ENCODE measurements around the gene DDN.

The DDN gene

GRCh38 chr12:48980953-48981756, 18.0 kb downstream of the DDN start:
- peak; percentile 50 for DNase-seq

DNA sequence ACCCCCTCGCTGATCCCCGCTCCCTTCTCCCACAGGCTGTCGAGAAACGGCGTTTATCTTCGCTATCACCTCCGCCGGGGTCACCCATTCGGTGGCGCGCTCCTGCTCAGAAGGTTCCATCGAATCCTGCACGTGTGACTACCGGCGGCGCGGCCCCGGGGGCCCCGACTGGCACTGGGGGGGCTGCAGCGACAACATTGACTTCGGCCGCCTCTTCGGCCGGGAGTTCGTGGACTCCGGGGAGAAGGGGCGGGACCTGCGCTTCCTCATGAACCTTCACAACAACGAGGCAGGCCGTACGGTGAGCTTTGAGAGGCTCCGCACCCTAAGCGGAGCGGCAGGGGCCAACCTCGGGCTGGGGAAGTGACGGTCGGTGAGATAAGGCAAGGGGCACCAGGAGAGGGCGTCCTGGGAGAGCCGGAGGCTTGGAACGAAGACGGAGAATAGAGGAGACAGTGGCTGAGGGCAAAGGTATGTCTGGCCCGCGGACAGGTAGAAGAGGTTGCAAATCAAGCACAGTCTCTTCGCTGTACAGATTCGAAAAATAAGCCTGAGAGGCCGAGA, 18.7 kb downstream of the DDN start:
- DNase-seq: no peak

GRCh38 chr12:48979602-48980388, 19.4 kb downstream of the DDN start:
- peak; percentile 45 for DNase-seq

GRCh38 chr12:48978741-48979601, 20.2 kb downstream of the DDN start:
- DNase-seq: no peak

DNA sequence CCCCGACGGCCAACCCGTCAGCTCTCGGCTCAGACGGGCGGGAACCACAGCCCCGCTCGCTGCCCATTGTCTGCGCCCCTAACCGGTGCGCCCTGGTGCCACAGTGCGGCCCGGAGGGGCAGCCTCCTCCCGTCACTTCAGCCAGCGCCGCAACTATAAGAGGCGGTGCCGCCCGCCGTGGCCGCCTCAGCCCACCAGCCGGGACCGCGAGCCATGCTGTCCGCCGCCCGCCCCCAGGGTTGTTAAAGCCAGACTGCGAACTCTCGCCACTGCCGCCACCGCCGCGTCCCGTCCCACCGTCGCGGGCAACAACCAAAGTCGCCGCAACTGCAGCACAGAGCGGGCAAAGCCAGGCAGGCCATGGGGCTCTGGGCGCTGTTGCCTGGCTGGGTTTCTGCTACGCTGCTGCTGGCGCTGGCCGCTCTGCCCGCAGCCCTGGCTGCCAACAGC, 20.9 kb downstream of the DDN start, which contains the start of gene WNT1:
TSS of gene WNT1 (plus strand) at position 32 of the 450 bp plus-strand sequence. CDS start at position 361, 329 bp downstream.
- DNase-seq: no peak

- DNase-seq: peak; percentile 65
Observed at GRCh38 chr12:48977290-48978281, 21.6 kb downstream of the DDN start.

GRCh38 chr12:48973941-48974673, 25.1 kb downstream of the DDN start:
- DNase-seq: no peak

DNA sequence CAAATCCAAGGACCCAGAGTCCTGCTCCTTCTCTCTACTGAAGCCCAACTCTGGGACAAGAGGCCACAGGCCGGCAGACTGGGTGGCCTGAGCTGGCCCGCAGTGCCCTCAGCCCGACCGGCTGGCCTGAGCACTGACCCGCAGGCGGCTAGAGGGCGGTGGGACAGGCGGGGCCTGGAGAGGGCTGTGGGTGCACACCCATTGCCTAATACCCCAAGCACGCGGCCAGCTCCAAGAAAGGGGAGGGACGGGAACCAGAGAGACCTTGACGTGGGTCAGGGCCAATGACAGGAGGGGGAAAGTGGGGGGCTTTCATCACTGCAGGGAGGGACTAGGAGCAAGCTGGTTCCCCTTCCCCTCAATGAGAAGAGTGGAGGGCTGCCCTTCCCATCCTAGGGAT, 25.6 kb downstream of the DDN start:
- DNase-seq: no peak

DNA sequence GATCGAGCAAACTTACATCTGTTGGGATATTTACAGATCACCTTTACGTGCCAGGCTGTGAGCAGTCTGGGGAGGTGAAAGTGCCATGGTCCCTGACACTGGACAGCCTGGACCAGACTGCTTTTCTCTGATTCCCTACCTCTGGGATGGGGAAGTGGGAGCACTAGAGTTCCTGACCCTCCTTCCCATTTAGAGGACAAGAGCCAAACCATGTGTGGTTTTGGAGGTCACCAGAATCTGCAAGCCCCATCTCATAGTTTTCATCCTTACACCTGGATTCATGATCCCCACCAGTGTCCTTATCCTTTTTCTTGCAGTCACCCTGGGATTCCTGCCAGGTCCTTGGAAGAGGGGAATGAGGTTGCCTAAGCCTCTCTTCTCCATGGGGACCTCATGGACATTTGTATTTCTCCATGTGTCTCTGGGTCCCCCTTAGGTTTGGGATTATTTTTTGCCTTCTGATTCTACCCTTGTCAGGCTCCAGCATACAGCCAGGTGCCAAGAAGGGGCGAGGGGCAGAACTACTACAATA, 26.2 kb downstream of the DDN start:
- no peak for DNase-seq

DNA sequence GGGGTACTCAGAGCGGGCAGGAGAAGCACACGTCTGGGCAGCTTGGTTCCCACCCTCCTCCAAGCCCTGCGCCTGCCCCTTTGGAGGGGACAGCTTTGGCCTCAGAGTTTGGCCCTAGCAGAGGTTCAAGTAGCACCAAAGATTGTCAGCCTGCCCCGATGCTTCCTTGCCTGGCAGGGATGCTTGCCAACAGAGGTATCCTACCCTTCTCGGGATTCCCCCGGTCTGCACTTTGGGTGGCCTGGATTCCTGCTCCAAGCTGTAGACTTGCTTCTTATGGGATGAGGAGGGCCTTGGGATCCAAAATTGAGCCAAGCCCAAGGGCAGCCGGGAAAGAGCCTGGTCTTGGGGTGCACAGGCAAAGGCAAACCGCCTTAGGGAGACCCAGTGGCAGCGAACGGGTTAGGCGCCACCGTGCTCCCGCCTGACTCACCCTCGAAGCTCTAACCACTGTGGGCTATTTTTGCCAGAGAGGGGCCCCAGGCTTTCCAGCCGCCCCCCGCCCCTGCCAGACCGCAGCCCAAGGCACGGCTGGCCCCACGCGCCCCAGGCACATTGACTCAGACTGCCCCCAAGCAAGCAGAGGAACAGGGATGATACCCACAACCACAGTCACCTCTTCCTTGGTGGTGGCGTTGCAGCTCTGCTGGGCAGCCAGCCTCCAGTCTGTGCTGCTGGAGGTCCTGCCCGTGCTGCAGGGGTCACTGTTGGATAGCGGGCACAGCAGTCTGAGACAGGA, 26.8 kb downstream of the DDN start:
- no peak for DNase-seq

- DNase-seq: no peak
Observed at GRCh38 chr12:48970702-48971334, 28.4 kb downstream of the DDN start.

GRCh38 chr12:48969833-48970701, 29.1 kb downstream of the DDN start:
- DNase-seq: no peak

GRCh38 chr12:48969160-48969771, 29.9 kb downstream of the DDN start:
- DNase-seq: no peak

DNA sequence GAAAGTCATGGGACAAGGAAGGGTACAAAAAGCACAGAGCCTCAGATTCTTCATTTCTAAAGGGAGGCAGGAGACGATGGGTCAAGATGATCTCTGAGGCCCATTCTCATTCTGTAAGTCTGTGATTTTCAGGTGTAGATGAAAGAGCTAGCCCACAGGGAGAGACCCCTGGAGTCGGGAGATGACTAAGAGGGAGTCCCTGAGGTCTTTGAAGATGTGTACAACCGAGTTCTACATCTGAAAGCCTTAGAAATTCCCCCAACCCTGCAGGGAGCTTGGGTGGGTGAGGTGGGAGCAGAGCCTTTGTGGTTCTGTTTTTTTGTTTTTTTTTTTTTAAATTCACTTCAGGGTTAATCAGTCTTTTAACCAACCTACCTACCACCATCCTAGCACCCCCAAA, 30.7 kb downstream of the DDN start:
- DNase-seq: no peak

DNA sequence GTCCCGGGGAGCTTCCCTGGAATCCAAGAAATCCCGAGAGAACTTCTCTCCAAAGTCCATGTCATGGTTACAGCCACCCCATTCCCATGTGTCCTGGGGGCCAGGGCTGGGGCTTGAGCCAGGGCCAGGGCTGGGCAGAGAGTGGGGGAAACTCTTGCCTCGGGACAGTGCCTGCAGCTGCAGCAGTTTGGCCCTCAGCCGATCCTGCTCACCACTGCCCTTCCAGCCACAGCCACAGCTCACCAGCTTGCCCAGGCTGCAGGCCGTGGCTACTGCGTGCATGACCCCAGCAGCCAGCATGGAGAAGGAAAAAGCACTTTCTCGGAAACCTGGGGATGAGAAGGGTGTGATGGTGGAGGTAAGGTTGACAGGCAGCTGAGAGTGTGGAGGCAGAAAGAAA, 31.2 kb downstream of the DDN start:
- no peak for DNase-seq

- DNase-seq: no peak
Observed at GRCh38 chr12:48966177-48966895, 32.8 kb downstream of the DDN start.

DNA sequence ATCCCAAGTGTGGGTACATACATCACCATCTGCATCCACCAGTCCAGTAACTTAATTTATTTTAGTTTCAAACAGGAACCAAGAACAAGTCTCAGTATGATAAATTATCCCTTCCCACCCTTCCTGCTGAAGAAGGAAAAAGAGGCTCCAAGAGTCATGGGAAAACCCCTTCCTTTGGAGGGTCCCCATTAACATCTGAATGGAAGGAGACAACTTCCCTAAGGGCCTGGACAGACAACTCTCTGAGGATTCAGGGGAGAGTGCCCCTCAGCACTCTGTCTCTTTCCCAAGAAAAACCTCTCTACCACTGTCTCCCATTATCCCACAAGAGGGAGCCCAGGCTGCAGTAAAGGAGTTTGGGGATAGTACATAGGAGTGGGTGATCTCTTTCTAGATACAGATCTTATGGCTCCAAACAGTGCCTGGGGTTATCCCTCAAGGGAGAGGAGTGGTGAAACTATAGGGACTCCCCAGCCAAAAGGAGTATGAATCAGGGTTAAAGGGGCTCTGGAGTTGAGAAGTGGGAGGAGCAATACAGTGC, 33.8 kb downstream of the DDN start:
- no peak for DNase-seq
